ENCODE measurements around the gene GOLGA6B.

GRCh38 chr15:72685301-72685924 lies 30.9 kb downstream of the GOLGA6B start:
- TF ChIP-seq RFX5 (IDR thresholded peaks at IDR 0.05; ENCODE audit: low read depth, low read length) (no peak), CTCF (conservative IDR thresholded peaks at IDR 0.05; ENCODE audit: low read depth, low read length) (no peak), POLR2A (IDR thresholded peaks at IDR 0.05; ENCODE audit: low read depth, low read length) (no peak), RCOR1 (IDR thresholded peaks at IDR 0.05; ENCODE audit: insufficient replicate concordance, low read length) (no peak), MAFK (IDR thresholded peaks at IDR 0.05; ENCODE audit: low read depth, low read length) (no peak), RAD21 (IDR thresholded peaks at IDR 0.05; ENCODE audit: low read length) (no peak), MAZ (IDR thresholded peaks at IDR 0.05; ENCODE audit: borderline replicate concordance, low read depth, low read length) (no peak), CEBPB (IDR thresholded peaks at IDR 0.05; ENCODE audit: low read depth, low read length) (no peak), USF2 (IDR thresholded peaks at IDR 0.05; ENCODE audit: low read depth, low read length) (no peak)

Data from IMR-90 (cell line).